Measurements from ENCODE around the gene EHBP1L1.

EHBP1L1 gene

DNA sequence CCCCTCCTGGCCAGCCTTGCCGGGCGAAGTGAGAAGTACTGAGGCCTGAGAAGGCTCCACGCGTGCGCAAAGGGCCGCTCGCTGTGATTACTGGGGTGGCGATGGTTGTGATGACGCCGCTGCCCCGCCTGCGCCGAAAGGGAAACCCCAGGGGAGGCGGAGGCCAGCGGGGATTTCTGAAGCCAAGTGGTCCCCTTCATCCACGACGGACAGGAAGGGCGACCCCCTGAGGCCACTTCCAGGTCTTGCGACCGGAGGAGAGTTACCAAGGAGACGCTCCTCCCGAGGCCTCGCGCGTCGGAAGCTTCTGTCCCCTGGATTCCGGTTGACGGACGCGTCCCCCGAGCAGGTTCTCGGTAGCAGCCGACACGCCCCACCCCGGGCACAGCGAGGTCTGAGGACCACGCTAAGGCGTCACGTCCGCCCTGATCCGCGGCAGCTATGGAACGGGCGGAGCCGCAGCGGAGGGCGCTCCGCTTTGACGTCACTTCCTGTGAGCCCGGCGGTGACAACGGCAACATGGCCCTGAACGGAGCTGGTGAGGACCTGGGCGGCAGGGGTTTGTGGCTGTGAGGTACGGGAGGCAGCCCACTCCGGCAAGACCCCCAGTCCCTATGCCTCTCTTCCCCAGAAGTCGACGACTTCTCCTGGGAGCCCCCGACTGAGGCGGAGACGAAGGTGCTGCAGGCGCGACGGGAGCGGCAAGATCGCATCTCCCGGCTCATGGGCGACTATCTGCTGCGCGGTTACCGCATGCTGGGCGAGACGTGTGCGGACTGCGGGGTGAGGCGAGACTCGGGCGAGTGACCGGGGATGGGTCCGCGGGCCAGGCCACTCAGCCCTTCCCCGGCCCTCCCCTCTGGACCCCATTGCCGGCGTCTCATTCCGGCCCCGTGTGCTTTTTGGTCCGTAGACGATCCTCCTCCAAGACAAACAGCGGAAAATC, 5.6 kb upstream of the EHBP1L1 start, which contains the start of gene ZNRD2:
Gene ZNRD2 (plus strand): TSS at position 505 of the 946 bp plus-strand sequence. CDS start 15 bp downstream, at position 520.
- TF ChIP-seq, protein P1, sequence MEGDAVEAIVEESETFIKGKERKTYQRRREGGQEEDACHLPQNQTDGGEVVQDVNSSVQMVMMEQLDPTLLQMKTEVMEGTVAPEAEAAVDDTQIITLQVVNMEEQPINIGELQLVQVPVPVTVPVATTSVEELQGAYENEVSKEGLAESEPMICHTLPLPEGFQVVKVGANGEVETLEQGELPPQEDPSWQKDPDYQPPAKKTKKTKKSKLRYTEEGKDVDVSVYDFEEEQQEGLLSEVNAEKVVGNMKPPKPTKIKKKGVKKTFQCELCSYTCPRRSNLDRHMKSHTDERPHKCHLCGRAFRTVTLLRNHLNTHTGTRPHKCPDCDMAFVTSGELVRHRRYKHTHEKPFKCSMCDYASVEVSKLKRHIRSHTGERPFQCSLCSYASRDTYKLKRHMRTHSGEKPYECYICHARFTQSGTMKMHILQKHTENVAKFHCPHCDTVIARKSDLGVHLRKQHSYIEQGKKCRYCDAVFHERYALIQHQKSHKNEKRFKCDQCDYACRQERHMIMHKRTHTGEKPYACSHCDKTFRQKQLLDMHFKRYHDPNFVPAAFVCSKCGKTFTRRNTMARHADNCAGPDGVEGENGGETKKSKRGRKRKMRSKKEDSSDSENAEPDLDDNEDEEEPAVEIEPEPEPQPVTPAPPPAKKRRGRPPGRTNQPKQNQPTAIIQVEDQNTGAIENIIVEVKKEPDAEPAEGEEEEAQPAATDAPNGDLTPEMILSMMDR (IDR thresholded peaks at IDR 0.05): peak; percentile 55; the same call in 1 of the 2 replicates

DNA sequence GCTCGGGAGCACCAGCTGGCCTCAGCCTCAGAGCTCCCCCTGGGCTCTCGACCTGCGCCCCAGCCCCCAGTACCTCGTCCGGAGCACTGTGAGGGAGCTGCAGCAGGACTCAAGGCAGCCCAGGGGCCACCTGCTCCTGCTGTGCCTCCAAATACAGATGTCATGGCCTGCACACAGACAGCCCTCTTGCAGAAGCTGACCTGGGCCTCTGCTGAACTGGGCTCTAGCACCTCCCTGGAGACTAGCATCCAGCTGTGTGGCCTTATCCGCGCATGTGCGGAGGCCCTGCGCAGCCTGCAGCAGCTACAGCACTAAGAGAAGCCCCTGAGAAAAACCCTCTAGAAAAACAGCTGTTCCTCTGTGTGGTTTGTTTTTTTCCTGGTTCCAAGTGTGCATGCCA, 4.4 kb upstream of the EHBP1L1 start:
- TF ChIP-seq, protein P1 (IDR thresholded peaks at IDR 0.05): no peak

DNA sequence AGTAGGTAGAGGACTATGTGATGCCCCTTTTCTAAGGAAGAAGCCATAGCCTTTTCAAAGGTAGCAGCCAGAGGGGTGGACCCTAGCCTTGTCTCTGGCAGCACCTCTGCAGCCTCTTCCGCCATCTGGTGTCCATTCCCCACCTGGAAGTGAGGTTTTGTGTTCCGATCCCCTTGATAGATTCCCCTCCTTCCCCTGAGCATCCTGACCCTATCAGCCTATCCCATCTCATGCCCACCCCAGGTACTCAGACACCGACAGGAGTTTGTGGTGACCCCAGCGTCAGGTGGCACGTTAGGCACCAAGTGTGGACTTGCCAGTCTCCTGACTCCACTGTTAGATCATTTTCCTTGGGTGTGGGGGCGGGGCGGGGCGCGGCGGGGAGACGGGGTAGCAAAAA, 3.9 kb upstream of the EHBP1L1 start:
- TF ChIP-seq, protein P1 (IDR thresholded peaks at IDR 0.05): peak; percentile 36; the same call in 1 of the 2 replicates

DNA sequence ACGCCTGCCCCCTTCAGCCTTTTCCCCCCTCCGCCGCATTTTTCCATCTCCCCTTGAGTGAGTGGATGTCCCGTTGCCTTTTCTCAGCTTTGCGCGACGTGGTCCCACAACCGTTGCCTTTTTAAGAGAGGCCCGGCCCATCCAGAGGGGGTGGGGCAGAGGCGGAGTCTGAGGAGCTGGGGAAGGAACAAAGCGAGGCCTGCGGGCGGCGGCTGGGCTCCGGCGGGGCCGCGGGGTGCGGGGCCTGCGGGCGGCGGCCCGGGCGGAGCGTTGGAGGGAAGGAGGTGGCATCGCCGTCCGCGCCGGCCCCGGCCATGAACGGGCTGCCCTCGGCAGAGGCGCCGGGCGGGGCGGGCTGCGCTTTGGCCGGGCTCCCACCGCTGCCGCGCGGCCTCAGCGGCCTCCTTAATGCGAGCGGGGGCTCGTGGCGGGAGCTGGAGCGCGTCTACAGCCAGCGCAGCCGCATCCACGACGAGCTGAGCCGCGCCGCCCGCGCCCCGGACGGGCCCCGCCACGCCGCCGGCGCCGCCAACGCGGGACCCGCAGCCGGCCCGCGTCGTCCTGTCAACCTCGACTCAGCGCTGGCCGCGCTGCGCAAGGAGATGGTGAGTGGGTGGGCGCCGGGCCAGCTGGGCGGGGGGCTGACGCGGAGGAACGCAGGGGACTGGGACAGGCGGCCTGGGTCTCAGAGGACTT, 3.3 kb upstream of the EHBP1L1 start, which contains the start of gene FAM89B:
Gene FAM89B (plus strand): TSS at position 183 of the 696 bp plus-strand sequence. CDS start 132 bp downstream, at position 315.
- TF ChIP-seq, protein P1 (IDR thresholded peaks at IDR 0.05): no peak

DNA sequence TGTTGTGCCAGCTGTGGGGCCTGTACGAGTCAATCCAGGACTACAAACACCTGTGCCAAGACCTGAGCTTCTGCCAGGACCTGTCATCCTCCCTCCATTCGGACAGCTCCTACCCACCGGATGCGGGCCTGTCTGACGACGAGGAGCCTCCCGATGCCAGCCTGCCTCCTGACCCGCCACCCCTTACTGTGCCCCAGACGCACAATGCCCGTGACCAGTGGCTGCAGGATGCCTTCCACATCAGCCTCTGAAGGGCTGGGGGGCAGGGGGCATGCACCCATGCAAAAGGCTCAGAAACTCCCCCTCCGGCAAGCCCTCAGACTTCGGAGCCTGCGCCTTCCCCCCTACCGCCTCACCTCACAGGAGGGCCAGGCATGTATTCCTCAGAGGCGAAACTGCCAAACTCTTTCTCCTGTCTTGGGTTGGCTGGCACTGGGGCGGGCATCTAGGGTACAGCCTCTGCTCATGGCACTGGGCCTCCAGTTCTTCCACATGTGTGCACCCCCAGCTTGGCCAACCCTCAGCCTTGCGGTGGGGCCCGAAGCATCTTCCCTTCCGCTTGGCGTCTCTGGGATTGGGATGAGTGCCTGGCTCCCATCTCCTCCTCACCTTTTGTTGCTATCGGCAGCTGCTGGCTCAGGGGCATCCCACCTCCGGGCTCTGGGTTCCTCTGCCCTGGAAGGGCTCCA, 2.3 kb upstream of the EHBP1L1 start:
- TF ChIP-seq, protein P1 (IDR thresholded peaks at IDR 0.05): no peak

DNA sequence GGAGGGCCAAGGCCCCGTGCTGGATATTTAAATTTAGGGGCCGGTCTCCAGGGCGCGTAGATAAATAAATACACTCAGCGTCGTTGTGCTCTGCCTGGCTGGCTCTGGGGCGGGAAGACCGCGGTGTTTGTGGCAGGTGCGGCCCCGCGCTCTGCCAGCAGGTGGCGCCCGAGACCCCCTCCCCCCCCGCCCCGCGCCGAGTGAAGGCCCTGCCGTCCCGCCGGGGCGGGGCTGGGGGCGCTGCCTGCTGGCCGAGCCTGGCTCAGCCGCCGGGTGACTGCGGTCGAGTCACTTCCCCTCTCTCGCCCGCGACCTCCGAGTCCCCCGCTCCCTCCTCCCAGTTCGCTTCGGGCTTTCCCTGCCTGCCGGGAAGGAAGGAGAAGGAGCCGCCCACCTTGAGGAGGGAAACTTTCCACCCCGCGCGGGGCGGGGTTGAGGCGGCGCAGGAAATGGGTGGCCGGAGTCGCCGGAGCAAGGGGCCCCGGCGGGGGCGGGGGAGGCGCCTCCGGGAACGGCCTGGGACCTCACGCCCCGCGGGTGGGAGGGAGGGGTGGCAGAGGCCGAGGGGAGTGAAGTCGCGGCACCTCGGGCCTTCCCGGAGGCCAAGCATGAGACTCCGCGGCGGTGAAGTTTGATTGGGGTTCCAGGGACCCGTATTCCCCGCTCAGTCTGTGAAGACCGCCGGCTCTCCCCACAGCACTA, 1.6 kb upstream of the EHBP1L1 start:
- TF ChIP-seq, protein P1 (IDR thresholded peaks at IDR 0.05): peak; percentile 93

All from LNCAP (cell line).